Gastroesophageal sphincter (tissue), 2 donors: Measurements from ENCODE around the gene ZNF606.

Experiments used
- EP300 ChIP-seq: sonication (generic); formaldehyde crosslinking; IDR thresholded peaks from one replicate; pipeline ENCODE4 v1.6.1; 2017; ENCODE audit warnings: antibody characterized with exemption, mild to moderate bottlenecking
- POLR2A ChIP-seq, 2 donors: fragments of 450-650 bp; IDR thresholded peaks; one replicate each; pipeline ENCODE4 v1.6.1; 2017; ENCODE audit warnings: antibody characterized with exemption in 2 of 2, mild to moderate bottlenecking in 2 of 2, moderate library complexity in 1 of 2
- POLR2AphosphoS5 ChIP-seq: sonication (generic); formaldehyde crosslinking; IDR thresholded peaks from one replicate; pipeline ENCODE4 v1.6.1; 2017; ENCODE audit warnings: antibody characterized with exemption

GRCh38 chr19:58046856-58047255, 44.2 kb upstream of the ZNF606 start:
- TF ChIP-seq EP300 (no peak), POLR2AphosphoS5 (no peak), POLR2A (IDR thresholded peaks at IDR 0.05) (no peak)
